Activated naive CD4-positive, alpha-beta T cell treated with anti-CD3 and anti-CD28 coated beads, Interleukin-2, amount 50 U/mL, for 16 hours (primary cell): ENCODE data around the gene MPZL3.
A peak's percentile ranks its signal among the peaks of the same experiment; 100 is the strongest.
"Not testable (repeated sequence)": the region's sequence is repeated elsewhere in the genome, so short reads cannot be mapped to it uniquely, and the experiment has no call there.

ENCODE experiments used
- DNase-seq: peaks from one replicate; pipeline ENCODE4 v3.0.0-alpha.2; 2020

MPZL3 gene

DNA sequence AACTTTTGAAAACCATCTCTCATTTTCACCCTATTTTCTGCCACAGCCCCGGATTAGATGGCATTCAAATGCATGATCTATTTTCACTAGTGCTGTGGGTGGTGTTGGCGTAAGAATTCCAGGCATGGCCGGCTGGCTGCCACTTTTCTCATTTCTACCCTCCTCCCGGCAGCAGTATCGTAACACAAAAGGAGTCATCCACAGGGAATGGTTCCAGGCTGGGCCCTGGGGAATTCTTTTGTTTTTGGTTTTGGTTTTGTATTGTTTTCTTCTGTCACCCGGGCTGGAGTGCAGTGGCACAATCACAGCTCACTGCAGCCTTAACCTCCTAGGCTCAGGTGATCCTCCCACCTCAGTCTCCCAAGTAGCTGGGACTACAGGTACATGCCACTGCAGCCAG, 41.2 kb downstream of the MPZL3 start:
- DNase-seq: no peak

DNA sequence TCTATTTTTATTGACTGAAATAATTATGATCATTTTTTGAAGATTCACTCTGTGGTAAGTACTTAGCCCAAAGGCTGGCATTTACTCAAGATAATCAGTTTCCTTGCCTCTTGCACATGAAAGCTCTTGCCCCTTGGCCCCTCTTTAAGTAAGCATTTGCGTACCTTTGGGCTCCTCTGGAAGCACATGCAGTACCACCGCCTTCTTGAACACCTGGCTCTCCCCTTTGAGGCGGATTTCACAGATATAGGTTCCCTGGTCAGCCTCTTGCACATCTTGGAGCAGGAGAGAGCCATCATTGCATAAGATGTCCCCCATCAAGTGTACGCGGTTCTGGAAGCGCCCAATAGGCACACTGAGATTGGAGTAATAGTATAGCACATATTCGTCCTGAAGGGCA, 41.8 kb downstream of the MPZL3 start:
- no peak for DNase-seq

DNA sequence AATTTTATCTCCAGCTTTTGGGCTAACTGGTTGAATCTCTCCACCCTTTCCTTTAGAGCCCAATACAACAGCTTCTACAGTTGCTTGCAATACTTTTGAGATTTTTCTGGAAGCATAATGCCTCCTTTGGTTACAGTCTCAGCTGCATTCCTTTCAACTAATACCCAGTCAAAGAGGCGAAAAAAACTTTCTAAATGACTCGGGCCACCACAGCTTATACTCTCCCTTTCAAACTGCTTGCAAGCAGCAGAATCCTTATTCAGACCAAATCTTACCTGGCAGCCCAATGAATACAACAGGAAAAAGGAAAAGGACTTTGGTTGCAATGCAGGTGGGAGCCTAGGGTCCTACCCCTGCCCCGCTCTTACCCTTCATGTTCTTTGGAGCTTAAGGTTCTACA, 43.1 kb downstream of the MPZL3 start:
- no peak for DNase-seq

DNA sequence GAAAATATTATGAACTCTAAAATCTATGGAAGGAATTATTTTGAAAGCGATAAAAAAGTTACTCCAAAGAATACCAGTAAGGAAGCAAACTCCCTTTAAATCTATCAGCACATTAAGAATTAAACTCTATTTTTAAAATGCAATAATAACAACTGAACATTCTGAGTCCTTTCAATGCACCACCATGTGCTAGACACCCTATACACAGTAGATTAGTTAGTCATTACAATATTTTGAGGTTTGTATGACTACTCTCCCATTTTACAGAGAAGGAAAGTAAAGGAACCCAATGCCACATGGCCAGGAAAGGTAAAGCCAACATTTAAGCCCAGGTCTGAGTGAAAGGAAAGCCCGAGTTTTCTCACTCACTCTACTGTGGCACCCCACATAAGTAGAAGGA, 45.1 kb downstream of the MPZL3 start:
- DNase-seq: no peak

DNA sequence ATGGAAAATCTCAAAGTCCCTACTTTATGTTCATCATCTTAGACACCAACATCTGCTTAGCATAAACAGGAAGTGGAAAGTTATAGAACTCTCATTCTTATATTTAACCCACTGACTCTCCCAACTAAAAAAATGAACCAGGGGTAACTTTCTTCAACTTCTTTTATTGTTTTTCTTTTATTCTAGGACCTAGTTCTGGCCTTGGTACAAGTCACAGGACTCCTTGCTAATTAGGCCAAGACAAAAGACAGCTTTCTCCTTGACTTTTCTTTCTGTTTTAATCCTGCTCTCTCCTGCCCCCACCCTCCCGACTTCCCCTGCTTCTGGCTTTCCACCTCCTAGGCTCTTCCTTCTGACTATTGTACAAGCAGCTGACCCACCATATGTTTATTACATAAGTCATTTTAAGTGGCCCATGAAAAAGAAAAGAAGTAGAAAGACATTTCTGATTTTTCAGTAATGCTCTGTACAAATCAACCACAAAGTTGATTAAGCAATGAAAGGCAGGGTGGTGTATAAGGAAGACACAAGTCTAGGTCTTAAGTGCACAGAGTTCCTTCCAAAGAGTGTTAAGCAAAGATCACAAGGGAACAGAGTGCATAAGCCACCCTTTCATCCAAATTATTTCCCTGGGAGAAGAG, 45.7 kb downstream of the MPZL3 start:
- DNase-seq: no peak

GRCh38 chr11:118205606-118206378, 46.4 kb downstream of the MPZL3 start:
- no peak for DNase-seq

DNA sequence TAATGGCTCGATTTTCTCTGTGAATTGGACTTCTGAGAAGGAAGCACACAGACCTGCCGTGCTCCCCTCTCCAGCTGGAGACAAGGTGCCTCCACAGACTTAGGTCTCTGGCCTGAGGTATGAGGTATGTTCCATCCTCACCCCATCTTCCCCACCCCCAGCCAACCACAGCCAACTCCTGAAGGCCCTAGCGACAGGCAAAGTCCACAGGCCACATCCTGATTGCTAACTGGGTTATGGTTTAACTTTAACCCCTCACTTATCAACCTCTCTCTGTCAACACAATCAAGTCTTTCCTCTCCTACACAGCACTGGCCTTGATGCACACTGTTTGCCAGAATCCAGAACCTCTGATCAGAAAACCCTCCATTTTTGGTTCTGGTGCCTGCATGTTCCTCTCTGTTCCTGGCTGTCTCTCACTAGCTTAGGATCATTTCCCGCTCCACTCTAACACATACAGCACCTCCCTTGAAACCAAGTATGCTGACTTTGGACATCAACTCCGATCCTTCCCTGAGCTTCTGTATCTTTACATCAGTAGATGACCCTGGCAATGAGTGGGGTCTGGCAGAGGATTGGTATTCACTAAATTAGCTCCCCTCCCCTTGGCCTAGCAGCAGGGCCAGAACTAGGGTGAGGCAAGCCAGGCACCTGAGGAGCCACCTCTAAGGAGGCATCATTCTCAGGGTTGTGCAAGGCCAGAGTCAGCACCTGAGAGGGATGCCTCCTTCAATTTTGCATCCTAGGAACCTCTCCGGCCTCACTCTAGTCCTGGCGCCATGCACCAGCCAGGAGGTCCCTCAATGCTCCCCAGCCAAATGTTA, 49.4 kb downstream of the MPZL3 start:
- DNase-seq: no peak

DNA sequence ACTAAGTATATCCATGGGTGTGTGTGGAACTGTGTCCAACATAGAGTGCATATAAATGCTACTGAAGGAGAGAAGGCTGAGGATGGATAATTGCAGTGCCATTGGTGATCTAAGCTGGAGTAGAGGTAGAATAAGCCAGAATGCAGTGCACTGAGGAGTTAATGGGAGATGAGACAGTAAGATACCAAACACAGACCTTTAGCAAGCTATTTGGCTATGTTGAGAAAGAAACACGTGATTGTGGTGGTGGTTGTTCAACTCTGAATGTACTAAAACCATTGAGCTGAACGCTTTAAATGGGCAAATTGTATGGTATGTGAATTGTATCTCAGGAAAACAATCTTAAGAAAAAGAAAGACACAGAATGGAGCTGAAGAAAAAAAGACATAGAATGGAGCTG, 50.2 kb downstream of the MPZL3 start:
- DNase-seq: no peak

- no peak for DNase-seq
These were observed 51.1 kb downstream of the MPZL3 start for GRCh38 chr11:118200901-118201680.

DNA sequence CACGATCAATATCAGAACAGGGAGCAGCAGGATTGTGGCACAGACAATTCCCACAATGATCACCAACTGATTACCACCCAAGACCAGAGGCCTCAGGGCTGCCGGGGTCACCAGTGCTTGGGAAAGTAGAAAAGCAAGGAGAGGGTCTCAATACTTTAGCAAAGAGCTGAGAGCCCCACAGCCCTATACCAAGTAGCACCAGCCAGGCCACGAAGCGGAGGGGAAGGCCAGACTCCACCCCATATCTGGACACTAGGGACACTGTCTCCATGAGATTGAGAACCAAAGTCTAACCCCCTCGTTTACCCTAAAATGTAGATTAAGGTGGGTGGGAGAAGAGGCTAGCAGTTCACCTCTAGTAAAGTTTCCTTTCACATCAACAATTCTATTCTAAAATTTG, 51.7 kb downstream of the MPZL3 start:
- DNase-seq: no peak

DNA sequence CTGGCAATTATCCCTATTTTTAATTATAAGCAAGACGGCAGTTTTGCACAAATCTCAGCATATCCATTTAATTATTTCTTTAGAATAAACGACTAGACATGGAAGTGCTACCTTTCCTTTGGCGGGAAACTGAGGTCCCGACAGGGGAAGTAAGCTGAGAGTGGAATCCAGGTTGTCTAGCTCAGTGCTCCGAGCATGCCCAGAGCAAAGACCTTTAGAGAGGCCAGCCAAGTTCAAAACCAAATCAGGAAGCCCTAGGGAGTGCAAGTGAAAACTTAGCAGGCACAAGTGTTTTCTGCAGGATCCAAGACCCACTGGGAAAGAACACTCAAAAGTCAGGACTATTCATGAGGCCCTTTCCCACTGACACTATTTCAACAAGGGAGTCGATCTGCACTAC, 53.0 kb downstream of the MPZL3 start:
- no peak for DNase-seq

GRCh38 chr11:118198370-118198769, 53.8 kb downstream of the MPZL3 start:
- peak; percentile 85 for DNase-seq

DNA sequence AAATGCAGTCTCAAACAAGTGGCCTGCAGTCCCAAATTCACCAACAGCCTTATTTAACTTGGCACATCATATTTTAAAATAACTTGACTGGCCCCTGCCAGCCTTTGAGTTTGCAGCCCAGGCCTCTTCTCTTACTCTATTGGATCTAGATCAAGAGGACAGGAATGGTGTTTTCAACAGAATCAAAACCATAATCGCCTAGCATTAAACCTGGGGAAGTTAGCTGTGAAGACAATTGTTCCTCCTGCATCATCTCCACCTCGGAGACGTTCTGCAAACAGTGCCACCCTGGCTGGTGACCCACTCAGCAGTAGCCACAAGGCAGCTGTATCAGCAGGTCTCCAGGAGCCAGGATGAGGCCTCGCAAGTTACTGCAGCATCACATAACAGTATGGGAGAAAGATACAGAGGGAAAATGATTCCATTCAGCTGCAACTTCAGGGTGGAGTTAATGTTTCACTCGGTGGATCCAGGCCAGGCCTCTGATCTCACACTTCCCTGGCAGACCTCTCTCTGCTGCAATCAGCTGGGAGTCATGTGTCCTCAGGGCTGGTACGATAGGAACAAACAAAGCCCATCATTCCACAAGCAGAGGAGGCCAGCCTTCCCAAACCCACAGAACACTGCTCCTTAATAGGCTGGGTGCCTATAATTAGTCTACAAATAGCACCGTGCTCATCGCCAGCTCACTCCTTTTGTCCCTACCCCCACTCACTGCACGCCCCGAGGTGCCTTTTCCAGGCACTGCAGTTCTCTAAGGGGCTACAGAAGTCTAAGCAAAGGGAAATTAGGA, 57.1 kb downstream of the MPZL3 start:
- no peak for DNase-seq

GRCh38 chr11:118193910-118194566, 58.1 kb downstream of the MPZL3 start:
- no peak for DNase-seq

- DNase-seq: not testable (repeated sequence)
These were observed 59.3 kb downstream of the MPZL3 start for GRCh38 chr11:118192817-118193216.

DNA sequence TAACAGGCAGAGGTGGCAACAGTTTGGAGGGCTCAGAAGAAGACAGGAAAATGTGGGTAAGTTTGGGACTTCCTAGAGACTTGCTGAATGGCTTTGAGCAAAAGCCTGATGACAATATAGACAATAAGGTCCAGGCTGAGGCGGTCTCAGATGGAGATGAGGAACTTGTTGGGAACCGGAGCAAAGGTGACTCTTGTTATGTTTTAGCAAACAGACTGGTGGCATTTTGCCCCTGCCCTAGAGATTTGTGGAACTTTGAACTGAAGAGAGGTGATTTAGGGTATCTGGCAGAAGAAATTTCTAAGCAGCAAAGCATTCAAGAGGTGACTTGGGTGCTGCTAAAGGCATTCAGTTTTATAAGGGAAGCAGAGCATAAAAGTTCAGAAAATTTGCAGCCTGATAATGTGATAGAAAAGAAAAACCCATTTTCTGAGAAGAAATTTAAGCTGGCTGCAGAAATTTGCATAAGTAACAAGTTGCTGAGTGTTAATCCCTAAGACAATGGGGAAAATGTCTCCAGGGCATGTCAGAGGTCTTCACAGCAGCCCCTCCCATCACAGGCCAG, 61.1 kb downstream of the MPZL3 start:
- DNase-seq: not testable (repeated sequence)

DNA sequence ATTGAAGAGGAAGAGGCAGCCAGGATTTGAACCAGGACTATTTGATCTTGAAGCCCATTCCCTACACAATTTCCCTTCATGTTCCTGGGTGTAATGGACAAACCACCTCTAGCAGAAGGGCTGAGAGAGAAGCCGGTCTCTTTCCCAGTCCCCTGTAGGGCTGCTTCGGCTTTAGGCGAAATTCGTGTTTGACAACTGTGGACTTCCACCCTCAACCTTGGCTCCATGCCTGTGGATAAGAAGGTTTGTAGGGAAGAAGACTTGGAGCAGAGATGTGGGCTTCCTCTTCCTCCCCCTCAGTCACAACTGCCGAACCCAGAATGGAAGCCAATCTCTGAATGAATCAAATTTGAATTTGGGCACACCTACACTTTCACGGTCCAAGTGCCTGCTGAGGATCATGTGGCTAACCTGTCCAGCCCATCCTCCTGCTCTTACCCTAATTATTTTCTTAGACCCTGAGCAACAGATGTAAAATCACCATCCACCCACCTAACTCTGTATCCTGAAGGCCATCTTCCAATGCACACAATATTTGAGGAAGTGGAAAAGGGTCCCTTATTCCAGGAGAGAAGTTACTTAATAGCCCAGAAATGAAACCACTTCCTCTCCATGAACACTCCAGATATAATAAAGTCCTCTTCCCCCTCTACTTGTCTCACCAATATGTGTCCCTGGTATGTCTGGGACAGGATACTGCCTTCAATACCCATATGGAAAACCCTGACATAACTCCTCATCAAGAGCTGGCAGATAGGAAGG, 65.6 kb downstream of the MPZL3 start:
- DNase-seq: no peak

DNA sequence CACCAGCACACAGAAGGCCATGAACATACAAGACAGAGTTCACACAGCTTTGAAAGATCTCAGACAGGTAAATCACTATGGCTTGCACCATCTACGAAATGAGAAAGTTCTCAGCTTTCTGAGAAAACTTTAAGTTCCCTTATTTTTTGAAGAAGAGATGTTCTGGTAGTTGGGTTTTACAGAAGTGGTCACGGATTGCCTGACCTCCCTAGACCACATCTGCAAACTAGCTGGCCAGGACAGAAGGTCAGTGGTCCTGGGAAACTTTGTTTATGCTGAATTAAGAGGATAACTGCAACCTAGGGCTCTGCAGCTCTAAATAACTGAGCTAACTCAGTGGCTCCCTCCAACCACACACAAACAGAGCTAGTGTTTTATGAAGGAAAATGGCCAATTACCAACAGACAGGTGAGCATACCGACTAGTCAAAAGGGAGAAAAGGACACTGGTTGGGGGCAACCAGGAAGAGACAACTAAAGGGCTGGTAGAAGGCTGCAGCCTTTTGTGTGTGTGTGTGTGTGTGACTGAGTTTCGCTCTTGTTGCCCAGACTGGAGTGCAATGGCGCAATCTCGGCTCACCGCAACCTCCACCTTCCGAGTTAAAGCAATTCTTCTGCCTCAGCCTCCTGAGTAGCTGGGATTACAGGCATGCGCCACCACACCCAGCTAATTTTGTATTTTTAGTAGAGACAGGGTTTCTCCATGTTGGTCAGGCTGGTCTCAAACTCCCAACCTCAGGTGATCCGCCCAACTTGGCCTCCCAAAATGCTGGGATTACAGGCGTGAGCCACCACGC, 67.2 kb downstream of the MPZL3 start:
- DNase-seq: no peak

DNA sequence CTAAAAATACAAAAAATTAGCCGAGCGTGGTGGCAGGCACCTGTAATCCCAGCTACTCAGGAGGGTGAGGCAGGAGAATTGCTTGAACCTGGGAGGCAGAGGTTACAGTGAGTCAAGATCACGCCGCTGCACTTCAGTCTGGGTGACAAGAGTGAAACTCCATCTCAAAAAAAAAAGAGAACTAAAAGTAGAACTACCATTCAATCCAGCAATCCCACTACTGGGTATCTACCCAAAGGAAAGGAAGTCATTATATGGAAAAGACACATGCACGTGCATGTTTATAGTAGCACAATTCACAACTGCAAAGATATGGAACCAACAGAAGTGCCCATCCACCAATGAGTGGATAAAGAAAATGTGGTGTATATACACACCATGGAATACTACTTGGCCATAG, 68.5 kb downstream of the MPZL3 start:
- not testable (repeated sequence) for DNase-seq

DNA sequence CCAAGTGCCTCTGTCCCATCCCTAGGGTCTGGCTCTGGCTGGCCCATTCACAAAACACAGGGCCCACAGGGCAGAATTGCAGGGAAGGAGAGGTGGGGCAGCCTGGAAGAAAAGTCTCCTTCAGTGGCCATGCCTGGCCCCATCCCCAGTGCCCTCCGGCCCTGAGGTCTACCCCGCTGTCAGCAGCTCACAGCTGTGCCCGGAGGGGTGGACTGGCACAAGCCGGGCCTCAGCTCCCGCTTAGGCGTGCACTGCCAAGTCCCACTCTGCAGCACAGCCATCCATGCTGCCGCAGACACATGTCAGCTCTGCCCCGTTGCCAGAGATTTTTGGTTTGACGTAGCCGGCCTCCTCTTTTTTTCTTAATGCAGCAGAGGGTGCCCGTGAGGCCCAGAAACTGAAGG, 71.9 kb downstream of the MPZL3 start:
- DNase-seq: no peak
